OCI-LY3 (cell line): ENCODE measurements around the gene DPYD.

Experiments used
- H2AFZ ChIP-seq: fragments of 200-600, 300-600 bp; shearing (Covaris generic); 2 replicates; pipeline ENCODE4 v1.6.0; 2014; ENCODE audit warnings: antibody characterized with exemption, low read depth, low read length
- H3K27ac ChIP-seq: fragments of 200-600, 300-600 bp; sonication (generic); 2 replicates; pipeline ENCODE4 v1.5.1; 2014; ENCODE audit warnings: mild to moderate bottlenecking, low read length, moderate library complexity, mixed read lengths
- H3K27me3 ChIP-seq: fragments of 200-600, 300-600 bp; sonication (generic); 2 replicates; pipeline ENCODE4 v1.6.1; 2014; ENCODE audit warnings: low read depth, low read length, mixed read lengths
- H3K36me3 ChIP-seq: fragments of 200-600, 300-600 bp; sonication (generic); replicated peaks from 2 replicates; pipeline ENCODE3; 2014; ENCODE audit warnings: low read depth, low read length, mixed read lengths
- H3K4me1 ChIP-seq: fragments of 300-600, 200-600 bp; sonication (generic); 2 replicates; pipeline ENCODE4 v1.6.1; 2014; ENCODE audit warnings: low read length, mixed read lengths
- H3K4me2 ChIP-seq: fragments of 200-600, 300-600 bp; sonication (generic); 2 replicates; pipeline ENCODE4 v1.6.1; 2014; ENCODE audit warnings: low read length, mixed read lengths
- H3K4me3 ChIP-seq: fragments of 300-600, 200-600 bp; sonication (generic); 2 replicates; pipeline ENCODE4 v1.5.1; 2014; ENCODE audit warnings: antibody characterized with exemption, mild to moderate bottlenecking, low read length, moderate library complexity
- H3K79me2 ChIP-seq: fragments of 300-600, 200-600 bp; shearing (Covaris generic); 2 replicates; pipeline ENCODE4 v1.6.1; 2014; ENCODE audit warnings: mild to moderate bottlenecking, low read length, mixed read lengths
- H3K9ac ChIP-seq: fragments of 300-600, 200-600 bp; shearing (Covaris generic); 2 replicates; pipeline ENCODE4 v1.6.0; 2014; ENCODE audit warnings: mild to moderate bottlenecking, low read length, moderate library complexity
- H3K9me3 ChIP-seq: fragments of 200-600, 300-600 bp; shearing (Covaris generic); 2 replicates; pipeline ENCODE4 v1.6.1; 2014; ENCODE audit warnings: low read length, mixed read lengths; ENCODE audit not compliant: insufficient read depth
- H4K20me1 ChIP-seq: fragments of 200-600, 300-600 bp; sonication (generic); 2 replicates; pipeline ENCODE4 v1.6.1; 2016; ENCODE audit warnings: low read length, mixed read lengths; ENCODE audit not compliant: insufficient read depth
- EZH2phosphoT487 ChIP-seq: fragments of 200-600 bp; shearing (Covaris generic); IDR thresholded peaks from 2 replicates; pipeline ENCODE4 v1.6.1; 2018; ENCODE audit warnings: antibody characterized with exemption, mixed run types, low read depth
- TF ChIP-seq, protein P1 (sequence below): fragments of 200-600, 300-600 bp; sonication (generic); IDR thresholded peaks from 2 replicates; pipeline ENCODE4 v1.5.1; 2014; ENCODE audit warnings: antibody characterized with exemption, low read length, low read depth

DPYD gene

GRCh38 chr1:97911266-97912215, 9.3 kb downstream of the DPYD start:
- Histone ChIP-seq H3K79me2 (no peaks in the 10 kb centered on the region), H3K4me2 (no peak overlapping the region)

DNA sequence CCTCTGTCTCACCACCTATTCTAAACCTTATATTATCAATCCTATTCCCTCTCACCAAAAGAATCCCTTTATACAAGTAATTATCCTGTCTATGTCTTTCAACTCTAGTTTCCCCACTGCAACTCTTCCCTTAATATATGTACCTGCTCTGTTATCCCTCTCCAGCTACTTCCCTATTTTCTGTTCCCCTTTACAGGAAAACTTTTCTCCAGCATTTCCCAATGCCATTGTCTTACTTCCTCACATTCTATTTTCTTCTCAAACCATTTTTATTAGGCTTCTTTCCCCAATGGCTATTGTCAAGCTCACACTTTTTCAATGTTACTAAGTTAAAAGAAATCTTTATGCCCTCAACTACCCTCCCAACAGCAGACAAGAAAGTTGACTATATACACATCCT, 11.6 kb downstream of the DPYD start:
- Histone ChIP-seq H3K4me1 (no peaks in the 10 kb centered on the region), H4K20me1 (no peaks in the 10 kb centered on the region), H3K36me3 (no peaks in the 10 kb centered on the region), H3K27ac (no peak overlapping the region), H2AFZ (no peak overlapping the region), H3K4me2 (no peak overlapping the region), H3K79me2 (no peaks in the 10 kb centered on the region), H3K4me3 (no peak overlapping the region), H3K9ac (no peak overlapping the region), H3K27me3 (no peaks in the 10 kb centered on the region), H3K9me3 (no peaks in the 10 kb centered on the region)
- TF ChIP-seq EZH2phosphoT487 = no peak
- TF ChIP-seq, protein P1, sequence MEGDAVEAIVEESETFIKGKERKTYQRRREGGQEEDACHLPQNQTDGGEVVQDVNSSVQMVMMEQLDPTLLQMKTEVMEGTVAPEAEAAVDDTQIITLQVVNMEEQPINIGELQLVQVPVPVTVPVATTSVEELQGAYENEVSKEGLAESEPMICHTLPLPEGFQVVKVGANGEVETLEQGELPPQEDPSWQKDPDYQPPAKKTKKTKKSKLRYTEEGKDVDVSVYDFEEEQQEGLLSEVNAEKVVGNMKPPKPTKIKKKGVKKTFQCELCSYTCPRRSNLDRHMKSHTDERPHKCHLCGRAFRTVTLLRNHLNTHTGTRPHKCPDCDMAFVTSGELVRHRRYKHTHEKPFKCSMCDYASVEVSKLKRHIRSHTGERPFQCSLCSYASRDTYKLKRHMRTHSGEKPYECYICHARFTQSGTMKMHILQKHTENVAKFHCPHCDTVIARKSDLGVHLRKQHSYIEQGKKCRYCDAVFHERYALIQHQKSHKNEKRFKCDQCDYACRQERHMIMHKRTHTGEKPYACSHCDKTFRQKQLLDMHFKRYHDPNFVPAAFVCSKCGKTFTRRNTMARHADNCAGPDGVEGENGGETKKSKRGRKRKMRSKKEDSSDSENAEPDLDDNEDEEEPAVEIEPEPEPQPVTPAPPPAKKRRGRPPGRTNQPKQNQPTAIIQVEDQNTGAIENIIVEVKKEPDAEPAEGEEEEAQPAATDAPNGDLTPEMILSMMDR = no peak

More at GRCh38 chr1:97911266-97912215, 9.3 kb downstream of the DPYD start:
- no peak overlapping the region for H3K27ac ChIP-seq
- no peak for TF ChIP-seq EZH2phosphoT487
- TF ChIP-seq, protein P1 = no peak
- no peaks in the 10 kb centered on the region for H3K36me3 ChIP-seq
- no peaks in the 10 kb centered on the region for H4K20me1 ChIP-seq
- no peak overlapping the region for H3K9ac ChIP-seq
- no peak overlapping the region for H3K4me3 ChIP-seq
- no peaks in the 10 kb centered on the region for H3K27me3 ChIP-seq
- no peaks in the 10 kb centered on the region for H3K4me1 ChIP-seq
- H3K9me3 ChIP-seq = no peaks in the 10 kb centered on the region
- H2AFZ ChIP-seq = no peak overlapping the region

DNA sequence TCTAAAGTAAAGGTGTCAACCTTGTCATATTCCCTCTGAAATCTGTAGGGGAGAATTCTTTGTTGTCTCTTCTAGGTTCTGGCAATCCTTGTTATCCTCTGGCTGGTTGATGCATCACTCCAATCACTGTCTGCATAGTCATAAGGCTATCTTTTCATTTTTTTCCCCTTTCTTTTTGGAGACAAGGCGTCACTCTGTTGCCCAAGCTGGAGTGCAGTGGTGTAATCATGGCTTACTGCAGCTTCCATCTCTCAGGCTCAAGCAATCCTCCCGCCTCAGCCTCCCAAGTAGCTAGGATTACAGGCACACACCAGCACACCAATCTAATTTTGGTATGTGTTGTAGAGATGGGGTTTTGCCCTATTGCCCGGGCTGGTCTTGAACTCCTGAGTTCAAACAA, 12.9 kb downstream of the DPYD start:
- Histone ChIP-seq H4K20me1 (no peaks in the 10 kb centered on the region), H2AFZ (no peak overlapping the region), H3K4me1 (no peaks in the 10 kb centered on the region), H3K27me3 (no peaks in the 10 kb centered on the region), H3K4me2 (no peak overlapping the region), H3K9me3 (no peaks in the 10 kb centered on the region), H3K9ac (no peak overlapping the region), H3K27ac (no peak overlapping the region), H3K79me2 (no peaks in the 10 kb centered on the region), H3K4me3 (no peak overlapping the region), H3K36me3 (no peaks in the 10 kb centered on the region)
- TF ChIP-seq EZH2phosphoT487 = no peak
- TF ChIP-seq, protein P1 = no peak

DNA sequence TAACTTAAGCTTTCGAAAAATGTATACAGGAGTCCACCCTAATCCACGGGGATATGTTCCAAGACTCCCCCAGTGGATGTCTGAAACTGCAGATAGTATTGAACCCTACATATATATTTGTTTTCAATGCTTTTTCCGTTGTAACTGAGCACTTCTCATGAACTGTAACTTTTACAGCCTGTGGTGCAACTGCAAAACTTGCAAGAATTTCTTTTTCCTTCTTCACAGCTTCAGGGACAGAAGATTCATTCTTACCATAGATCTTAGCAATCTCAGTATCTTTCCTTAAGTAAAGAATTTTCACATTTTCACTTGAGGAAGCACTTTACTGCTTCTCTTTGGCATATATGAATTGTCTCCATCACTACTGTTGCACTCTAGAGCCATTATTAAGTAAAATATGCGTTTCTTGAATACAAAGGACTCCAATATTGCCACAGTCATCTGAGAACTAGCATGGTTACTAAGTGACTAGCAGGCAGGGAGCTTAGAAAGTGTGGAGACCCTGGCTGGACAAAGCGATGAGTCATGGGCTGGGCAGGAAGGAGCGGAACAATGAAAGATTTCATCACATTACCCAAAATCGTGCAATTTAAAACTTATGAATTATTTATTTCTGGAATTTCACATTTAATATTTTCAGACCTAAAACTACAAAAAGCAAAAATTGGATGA, 14.1 kb downstream of the DPYD start:
- Histone ChIP-seq H3K36me3 (no peaks in the 10 kb centered on the region), H3K4me2 (no peak overlapping the region), H3K9ac (no peak overlapping the region), H3K4me1 (no peaks in the 10 kb centered on the region), H3K4me3 (no peak overlapping the region), H3K27me3 (no peaks in the 10 kb centered on the region), H3K27ac (no peak overlapping the region), H3K79me2 (no peaks in the 10 kb centered on the region), H2AFZ (no peak overlapping the region), H3K9me3 (no peaks in the 10 kb centered on the region), H4K20me1 (no peaks in the 10 kb centered on the region)
- no peak for TF ChIP-seq EZH2phosphoT487
- TF ChIP-seq, protein P1 = no peak
